Upper lobe of left lung (tissue), 4 donors: ENCODE data around the gene SDK2.

ENCODE experiments used
- CTCF ChIP-seq, 6 experiments: fragments of 450-650 bp in 4 of 6; fragments of 200-600 bp in 2 of 6; sonication (generic) in 2 of 6; IDR thresholded peaks; one replicate each; pipeline ENCODE4 v1.5.1; 2016 to 2019; ENCODE audit warnings: antibody characterized with exemption in 6 of 6
- POLR2A ChIP-seq, 4 donors: fragments of 450-650 bp; IDR thresholded peaks; one replicate each; pipeline ENCODE4 v1.5.1; 2016 to 2017; ENCODE audit warnings: antibody characterized with exemption in 4 of 4, mild to moderate bottlenecking in 2 of 4

- TF ChIP-seq POLR2A (IDR thresholded peaks at IDR 0.05) (no peak), CTCF (IDR thresholded peaks at IDR 0.05) (no peak)
Observed at GRCh38 chr17:73592079-73592415, 52.2 kb downstream of the SDK2 start.
